ENCODE data around the gene OR2T29. TPM values are rescaled to one million over a fixed set of nuclear protein-coding genes. Genes with fewer than 3 reads are reported as not detected.
"Not testable (repeated sequence)": the region's sequence is repeated elsewhere in the genome, so short reads cannot be mapped to it uniquely, and the experiment has no call there.

Gene OR2T29
- total and polyA plus RNA-seq, 10 of the 15 experiments (the other 5 are each of a cell fraction or from before 2014, with no cell fraction given), result 0.22 to 10.2 (median 1.4) TPM

- Histone ChIP-seq H3K27ac (ENCODE audit: control insufficient read depth, insufficient read depth) (no peak overlapping the region), H3K27me3 (replicated peaks in 1 of 2; ENCODE audit: control insufficient read depth in 2 of 2, insufficient read depth in 2 of 2, low read length in 1 of 2) (no peaks in the 10 kb centered on the region), H3K4me3 (no peak overlapping the region), H2AFZ (ENCODE audit: control insufficient read depth, low read depth, low read length) (no peak overlapping the region), H4K20me1 (ENCODE audit: control insufficient read depth, insufficient read depth) (no peaks in the 10 kb centered on the region), H3K4me2 (ENCODE audit: control insufficient read depth, insufficient read depth) (no peak overlapping the region), H3K79me2 (ENCODE audit: control insufficient read depth, insufficient read depth, low read length) (no peaks in the 10 kb centered on the region), H3K9me3 (replicated peaks; ENCODE audit: control insufficient read depth, insufficient read depth, low read length) (no peaks in the 10 kb centered on the region), H3K4me1 (ENCODE audit: control insufficient read depth, insufficient read depth, low read length) (no peaks in the 10 kb centered on the region), H3K9ac (ENCODE audit: control insufficient read depth, insufficient read depth, low read length) (no peak overlapping the region), H3K36me3 (ENCODE audit: control insufficient read depth in 2 of 2, insufficient read depth in 2 of 2, low read length in 1 of 2) (no peaks in the 10 kb centered on the region)
- no peak for DNase-seq (ENCODE audit: low read depth, low spot score)
- in situ Hi-C loops (cut with MboI) (no loop called here), intact Hi-C loops (cut with micrococcal nuclease; ENCODE audit: unreplicated experiment) (no loop called here)
- FAIRE-seq, result no peak
- ChIA-PET SMC1A (ENCODE audit: uncharacterized antibody, unreplicated experiment) (no interaction called here), CTCF (no interaction called here), RAD21 (ENCODE audit: unreplicated experiment) (no interaction called here), POLR2A (no interaction called here)
- no CpG with 5 or more reads among the region's 9 CpGs for WGBS (ENCODE audit: insufficient coverage, insufficient replicate concordance, low lambda C conversion rate, missing lambda C conversion rate)
- BruUV-seq (replicated peaks), result no TSS peak
- TF ChIP-seq IRF5 (IDR thresholded peaks at IDR 0.05; ENCODE audit: borderline replicate concordance) (no peak), IKZF2 (IDR thresholded peaks at IDR 0.05) (no peak), NR2F1 (conservative IDR thresholded peaks at IDR 0.05) (no peak), FOXM1 (IDR thresholded peaks at IDR 0.05; ENCODE audit: low read depth, low read length) (no peak), CEBPZ (IDR thresholded peaks at IDR 0.05; ENCODE audit: low read depth, low read length) (no peak), ZNF384 (IDR thresholded peaks at IDR 0.05; ENCODE audit: borderline replicate concordance, low read depth, low read length) (no peak), PML (IDR thresholded peaks at IDR 0.05; ENCODE audit: low read length) (no peak), SREBF2 (IDR thresholded peaks at IDR 0.05; ENCODE audit: low read length) (no peak), ZNF217 (IDR thresholded peaks at IDR 0.05) (no peak)
- no peak for ATAC-seq
Observed at GRCh38 chr1:248576260-248576980, 13.8 kb upstream of the OR2T29 start.

GRCh38 chr1:248574657-248575056 lies 12.1 kb upstream of the OR2T29 start, which contains the start of gene OR2T34:
OR2T34 (minus strand) TSS chr1:248574757; CDS start chr1:248574757, 0 bp downstream.
- H2AFZ ChIP-seq (ENCODE audit: control insufficient read depth, low read depth, low read length); H4K20me1 ChIP-seq (ENCODE audit: control insufficient read depth, insufficient read depth); intact Hi-C loops (cut with micrococcal nuclease; ENCODE audit: unreplicated experiment); H3K4me1 ChIP-seq (ENCODE audit: control insufficient read depth, insufficient read depth, low read length); FAIRE-seq; RAD21 ChIA-PET (ENCODE audit: unreplicated experiment); H3K27ac ChIP-seq (ENCODE audit: control insufficient read depth, insufficient read depth); H3K36me3 ChIP-seq (ENCODE audit: control insufficient read depth in 2 of 2, insufficient read depth in 2 of 2, low read length in 1 of 2); POLR2A ChIA-PET; DNase-seq (ENCODE audit: low read depth, low spot score); H3K9me3 ChIP-seq (replicated peaks; ENCODE audit: control insufficient read depth, insufficient read depth, low read length); H3K9ac ChIP-seq (ENCODE audit: control insufficient read depth, insufficient read depth, low read length); H3K4me2 ChIP-seq (ENCODE audit: control insufficient read depth, insufficient read depth); H3K27me3 ChIP-seq (replicated peaks in 1 of 2; ENCODE audit: control insufficient read depth in 2 of 2, insufficient read depth in 2 of 2, low read length in 1 of 2); CTCF ChIA-PET; SMC1A ChIA-PET (ENCODE audit: uncharacterized antibody, unreplicated experiment); H3K79me2 ChIP-seq (ENCODE audit: control insufficient read depth, insufficient read depth, low read length); H3K4me3 ChIP-seq; in situ Hi-C loops (cut with MboI); ATAC-seq: not testable (repeated sequence)
- BruUV-seq (replicated peaks), result TSS peak; percentile 80
- 29% methylated on average over 1 of the region's 3 CpGs for WGBS (ENCODE audit: insufficient coverage, insufficient replicate concordance, low lambda C conversion rate, missing lambda C conversion rate)
